CD1c-positive myeloid dendritic cell (primary cell): ENCODE results near the gene PLAC1.

Source experiments
- DNase-seq: peaks from one replicate; pipeline ENCODE4 v3.0.0-alpha.2; 2016; ENCODE audit errors: extremely low spot score

The PLAC1 gene

DNA sequence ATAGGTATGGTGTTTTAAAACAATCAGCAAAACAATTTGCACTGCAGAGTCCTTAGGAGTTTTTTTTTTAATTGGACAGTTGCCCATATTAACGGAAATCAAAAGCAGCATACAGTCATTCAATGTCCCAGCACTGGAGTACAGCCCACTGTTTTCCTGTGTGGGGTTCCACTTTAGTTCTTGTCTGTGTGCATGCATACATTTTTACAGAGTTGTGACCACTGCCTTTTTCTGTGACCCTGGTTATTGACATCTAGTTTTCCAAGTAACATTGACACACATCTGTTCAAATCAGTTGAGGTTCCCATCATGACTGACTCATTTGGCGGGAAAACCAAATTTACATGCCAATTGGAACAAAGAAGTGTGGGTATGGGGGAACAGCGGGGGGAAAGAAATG, 115.0 kb downstream of the PLAC1 start:
- no peak for DNase-seq

DNA sequence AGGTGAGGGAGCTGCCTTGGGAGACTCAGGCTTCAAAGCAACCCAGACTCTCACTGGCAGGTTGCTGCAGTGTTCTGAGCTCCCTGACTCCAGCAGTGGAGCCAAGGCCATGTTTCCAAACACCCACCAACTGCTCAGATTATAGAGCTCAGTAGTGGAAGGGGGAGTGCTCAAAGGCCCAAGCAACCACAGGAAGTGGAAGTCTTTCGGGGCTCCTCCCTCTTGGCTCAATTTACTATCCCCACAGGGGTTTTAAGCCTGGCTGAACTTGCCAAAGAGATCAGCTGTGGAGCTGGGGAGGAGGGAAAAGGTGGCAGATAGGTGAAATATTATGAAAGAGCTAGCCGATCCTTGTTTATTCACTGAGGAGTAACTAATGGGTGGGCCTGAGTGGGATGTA, 115.8 kb downstream of the PLAC1 start:
- no peak for DNase-seq

DNA sequence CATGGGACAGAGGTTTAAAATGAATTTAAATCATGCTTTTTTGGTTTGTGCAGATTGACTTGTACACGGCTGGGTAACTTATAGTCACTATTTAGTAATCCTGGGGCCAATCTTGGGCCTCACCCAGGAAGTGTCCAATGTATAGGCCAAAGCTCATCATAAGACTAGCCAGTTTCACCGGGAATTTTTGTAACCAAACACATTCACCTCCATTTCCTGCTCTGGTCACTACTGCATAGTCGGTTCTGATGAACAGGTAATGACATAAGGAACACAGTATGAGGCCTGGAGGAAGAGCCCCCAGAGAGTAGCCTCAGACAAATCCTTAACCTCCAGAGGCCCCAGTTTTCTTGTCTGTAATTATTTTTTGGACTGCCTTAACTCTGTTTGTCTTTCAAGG, 116.4 kb downstream of the PLAC1 start:
- no peak for DNase-seq

DNA sequence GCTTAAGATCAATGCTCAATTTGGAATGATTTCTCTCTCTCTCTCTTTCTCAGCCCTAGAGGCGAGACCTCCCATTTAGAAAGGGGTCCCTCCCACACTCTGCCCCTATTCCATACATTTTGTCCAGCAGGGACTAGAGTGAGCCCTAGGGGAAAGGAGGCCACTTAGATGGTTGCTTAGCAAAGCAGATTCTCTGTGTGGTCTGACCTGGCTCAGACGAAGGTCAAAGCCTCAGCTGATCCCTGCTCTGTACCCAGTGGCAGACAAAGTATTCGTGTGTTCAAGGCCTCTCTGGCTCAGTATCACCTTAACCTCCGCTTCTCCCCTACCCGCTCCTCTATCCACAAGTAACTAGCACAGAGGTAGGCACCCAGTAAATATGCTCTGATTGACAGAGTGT, 120.0 kb downstream of the PLAC1 start:
- DNase-seq = no peak

DNA sequence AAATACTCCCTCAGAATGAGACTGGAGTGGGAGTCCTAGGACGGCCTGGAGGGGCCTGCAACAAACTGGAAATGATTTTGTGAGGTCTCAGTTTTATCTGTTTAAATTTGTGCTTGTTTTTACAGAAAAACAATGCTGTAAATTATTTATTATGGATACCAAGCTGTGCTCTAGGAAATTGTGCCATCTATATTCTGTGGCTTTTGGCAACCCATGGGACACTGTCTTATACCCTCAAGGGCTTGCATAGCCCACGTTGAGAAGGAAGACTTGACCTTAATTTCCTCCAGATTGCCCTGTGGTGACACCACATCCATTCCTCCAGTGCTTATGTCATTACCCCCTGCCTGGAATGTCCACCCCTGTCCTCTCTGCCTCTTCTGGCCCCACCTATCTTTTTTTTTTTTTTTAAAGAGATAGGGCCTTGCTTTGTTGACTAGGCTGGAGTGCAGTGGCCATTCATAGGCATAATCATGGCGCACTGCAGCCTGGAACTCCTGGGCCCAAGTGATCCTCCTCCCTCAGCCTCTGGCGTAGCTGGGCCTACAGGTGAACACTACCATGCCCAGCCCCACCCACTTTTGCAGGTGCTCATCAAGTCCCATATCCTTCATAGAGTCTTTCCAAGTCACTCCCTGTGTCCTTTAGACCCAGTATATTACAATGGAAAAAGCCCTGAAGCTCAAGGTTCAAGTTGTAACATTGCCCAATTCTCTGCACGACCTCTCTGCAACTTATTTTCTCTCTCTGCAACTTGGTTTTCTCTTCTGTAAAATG, 120.9 kb downstream of the PLAC1 start:
- no peak for DNase-seq

DNA sequence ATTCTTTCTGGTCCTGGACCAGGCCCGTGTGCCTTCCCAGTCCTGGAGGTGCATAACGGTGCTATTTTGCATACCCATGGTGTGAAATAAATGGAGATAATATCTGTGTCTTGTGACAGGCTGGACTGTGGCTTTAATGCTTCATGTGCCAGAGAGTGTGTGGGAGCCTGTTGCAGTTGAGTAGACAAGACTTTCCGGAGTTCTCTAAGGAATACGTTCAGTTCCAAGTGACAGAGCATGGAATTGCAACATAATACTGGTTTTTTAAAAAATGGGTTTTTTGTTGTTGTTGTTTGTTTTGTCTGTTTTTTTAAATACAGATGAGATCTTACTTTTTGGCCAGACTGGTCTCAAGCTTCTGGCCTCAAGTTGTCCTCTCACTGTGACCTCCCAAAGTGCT, 124.3 kb downstream of the PLAC1 start:
- no peak for DNase-seq

DNA sequence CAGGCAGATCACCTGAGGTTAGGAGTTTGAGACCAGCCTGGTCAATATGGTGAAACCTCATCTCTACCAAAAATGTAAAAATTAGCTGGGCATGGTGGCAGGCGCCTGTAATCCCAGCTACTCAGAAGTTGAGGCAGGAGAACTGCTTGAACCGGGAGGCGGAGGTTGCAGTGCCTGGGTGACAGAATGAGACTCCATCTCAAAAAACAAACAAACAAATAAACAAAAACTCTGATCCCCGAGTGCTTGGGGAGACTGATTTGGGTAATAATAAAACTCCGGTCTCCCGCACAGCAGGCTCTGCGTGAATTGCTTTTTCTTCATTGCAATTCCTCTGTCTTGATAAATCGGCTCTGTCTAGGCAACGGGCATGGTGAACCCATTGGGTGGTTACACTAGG, 124.9 kb downstream of the PLAC1 start:
- DNase-seq = no peak

DNA sequence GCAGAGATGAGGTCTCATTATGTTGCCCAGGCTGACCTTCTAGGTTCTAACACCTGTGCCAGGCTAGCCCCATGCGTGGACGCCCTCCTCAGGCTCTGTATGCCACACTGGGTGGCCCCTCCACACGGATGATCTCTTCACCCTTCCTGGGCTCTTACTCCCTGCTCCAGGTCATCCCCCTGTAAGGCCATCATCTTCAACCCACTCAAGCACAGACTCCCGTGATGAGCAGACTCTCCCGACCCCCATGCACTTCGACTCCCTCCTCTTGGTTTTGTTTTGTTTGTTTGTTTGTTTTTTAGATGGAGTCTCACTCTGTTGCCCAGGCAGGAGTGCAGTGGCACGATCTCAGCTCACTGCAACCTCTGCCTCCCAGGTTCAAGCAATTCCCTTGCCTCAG, 127.4 kb downstream of the PLAC1 start:
- DNase-seq = no peak

DNA sequence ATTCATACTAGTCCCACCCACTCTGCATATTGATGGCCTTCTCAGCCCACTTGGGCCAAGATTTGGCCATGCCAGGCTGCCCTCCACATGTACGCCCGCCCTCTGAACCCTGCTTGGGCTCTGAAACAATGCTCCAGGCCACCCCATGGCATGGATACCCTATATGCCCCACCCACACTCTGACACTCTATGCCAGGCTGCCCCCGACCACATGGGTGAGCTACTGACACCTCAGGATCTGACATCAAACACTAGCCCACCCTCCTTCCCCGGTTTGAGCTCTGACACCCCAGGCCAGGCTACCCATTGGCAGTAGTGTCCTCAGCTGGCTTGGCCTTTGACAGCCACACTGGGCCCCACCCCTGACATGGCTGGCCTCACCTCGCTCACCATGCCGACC, 128.8 kb downstream of the PLAC1 start:
- no peak for DNase-seq

DNA sequence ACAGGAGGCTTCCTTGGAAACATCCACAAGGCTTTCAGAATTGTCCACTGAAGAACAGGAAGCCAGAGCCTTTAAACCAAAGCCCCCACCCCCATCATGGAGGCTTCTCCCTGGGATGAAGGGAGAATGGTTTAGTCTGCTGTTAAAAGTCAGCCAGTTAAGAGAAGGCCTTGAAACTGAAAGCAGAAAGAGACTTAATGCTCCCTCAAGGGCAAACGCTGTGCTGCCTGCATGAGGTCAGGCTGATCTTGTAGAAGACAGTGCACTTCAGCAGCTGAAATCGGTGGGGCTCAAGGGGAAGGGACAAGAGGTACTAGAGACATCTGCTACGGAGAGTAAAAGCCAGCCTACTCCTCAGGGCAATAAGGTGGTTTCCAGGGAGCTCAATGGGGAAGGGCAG, 129.3 kb downstream of the PLAC1 start:
- no peak for DNase-seq

DNA sequence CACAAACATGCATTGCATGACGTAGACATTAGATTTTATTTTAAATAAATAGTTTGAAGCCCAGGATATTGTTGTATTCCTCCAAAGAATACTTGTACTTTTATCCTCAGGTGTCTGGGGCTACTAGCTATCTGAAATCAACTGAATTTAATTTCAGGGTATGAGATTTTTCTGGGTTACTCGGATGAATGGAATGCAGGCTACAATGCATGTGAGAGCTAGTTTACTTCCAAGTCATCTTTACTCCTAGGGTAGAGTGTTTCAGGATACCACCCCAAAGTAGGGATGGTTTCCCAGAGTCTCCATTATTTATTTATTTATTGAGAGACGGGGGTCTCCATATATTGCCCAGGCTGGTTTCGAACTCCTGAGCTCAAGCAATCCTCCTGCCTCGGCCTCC, 131.9 kb downstream of the PLAC1 start:
- DNase-seq = no peak

DNA sequence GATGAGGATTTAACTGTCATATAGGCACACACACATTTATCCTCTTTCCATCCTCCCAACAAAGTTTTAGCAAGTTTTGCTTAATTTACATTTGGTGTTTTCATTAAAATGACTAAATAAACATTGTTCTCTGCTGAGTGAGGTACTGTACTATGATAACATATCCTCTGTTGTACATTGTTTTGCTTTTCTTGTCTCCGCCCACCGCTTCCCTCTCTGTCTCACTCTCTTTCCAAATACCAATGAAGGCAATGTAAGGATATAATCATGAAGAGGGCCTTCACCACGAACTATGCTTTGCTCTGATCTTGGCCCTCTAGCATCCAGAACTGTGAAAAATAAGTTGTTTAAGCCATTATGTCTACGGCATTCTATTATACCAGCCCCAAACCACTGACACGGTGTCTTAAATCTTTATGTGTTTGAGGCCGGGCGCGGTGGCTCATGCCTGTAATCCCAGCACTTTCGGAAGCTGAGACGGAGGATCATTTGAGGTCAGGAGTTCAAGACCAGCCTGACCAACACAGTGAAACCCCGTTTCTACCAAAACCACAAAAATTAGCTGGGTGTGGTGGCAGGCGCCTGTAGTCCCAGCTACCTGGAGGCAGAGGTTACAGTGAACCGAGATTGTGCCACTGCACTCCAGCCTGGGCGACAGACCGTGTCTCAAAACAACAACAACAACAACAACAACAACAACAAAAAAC, 133.0 kb downstream of the PLAC1 start:
- no peak for DNase-seq

DNA sequence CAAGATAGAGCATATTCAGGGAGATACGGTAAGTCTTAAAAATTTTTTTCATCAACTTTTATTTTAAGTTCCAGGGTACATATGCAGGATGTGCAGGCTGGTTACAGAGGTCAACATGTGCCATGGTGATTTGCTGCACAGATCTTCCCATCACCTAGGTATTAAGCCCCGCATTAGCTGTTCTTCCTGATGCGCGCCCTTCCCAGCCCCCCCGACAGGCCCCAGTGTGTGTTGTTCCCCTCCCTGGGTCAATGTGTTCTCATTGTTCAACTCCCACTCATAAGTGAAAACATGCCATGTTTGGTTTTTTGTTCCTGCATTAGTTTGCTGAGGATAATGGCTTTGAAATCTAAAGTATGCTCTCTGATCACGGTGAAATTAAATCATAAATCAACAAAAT, 134.1 kb downstream of the PLAC1 start:
- DNase-seq = no peak

DNA sequence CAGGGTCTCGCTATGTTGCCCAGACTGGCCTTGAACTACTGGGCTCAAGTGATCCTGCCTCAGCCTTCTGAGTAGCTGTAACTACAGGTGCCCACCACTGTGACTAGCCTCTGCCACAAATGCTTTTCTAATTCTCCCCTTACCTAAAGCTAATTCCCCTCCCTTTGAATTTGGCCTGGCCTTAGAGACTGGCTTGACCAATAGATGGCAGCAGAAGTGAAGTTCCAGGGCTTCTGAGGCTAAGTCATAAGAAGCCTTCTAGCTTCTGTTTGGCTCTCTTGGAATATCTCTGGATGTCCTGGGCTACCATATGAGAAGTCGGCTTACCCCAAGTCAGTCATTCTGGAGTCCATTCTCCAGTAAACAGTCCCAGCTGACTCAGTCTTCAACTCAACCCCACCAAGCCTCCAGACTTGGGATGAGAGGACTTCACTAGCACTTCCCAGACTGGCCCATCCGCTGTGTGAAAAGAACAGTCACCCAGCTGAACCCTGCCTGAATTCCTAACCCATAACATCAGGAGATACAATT, 137.3 kb downstream of the PLAC1 start:
- DNase-seq = peak; percentile 55
